ENCODE data around the gene PCSK1. TPM values are rescaled to one million over a fixed set of nuclear protein-coding genes. Genes with fewer than 3 reads are reported as not detected.
"Not testable (repeated sequence)": the region's sequence is repeated elsewhere in the genome, so short reads cannot be mapped to it uniquely, and the experiment has no call there.

Gene PCSK1
- total RNA-seq, 2 experiments from 2014 or later: not detected

GRCh38 chr5:96387616-96388015, 45.4 kb downstream of the PCSK1 start:
- Mint-ChIP-seq H3K36me3 (no peaks in the 10 kb centered on the region), H3K4me3 (no peak overlapping the region), H3K27me3 (peaks cover 5% of the 10 kb centered on the region), H3K4me1 (ENCODE audit: low read depth) (no peaks in the 10 kb centered on the region), H3K9me3 (no peaks in the 10 kb centered on the region), H3K27ac (no peak overlapping the region)
- POLR2A ChIA-PET: no interaction called here
- intact Hi-C loops (cut with micrococcal nuclease): no loop called here
- CTCF ChIA-PET: interaction anchor here (1.5 kb wide), 1 partner anchor 20 kb away, joined by 3 read pairs; no protein-coding TSS in a partner anchor
- no peak for DNase-seq

DNA sequence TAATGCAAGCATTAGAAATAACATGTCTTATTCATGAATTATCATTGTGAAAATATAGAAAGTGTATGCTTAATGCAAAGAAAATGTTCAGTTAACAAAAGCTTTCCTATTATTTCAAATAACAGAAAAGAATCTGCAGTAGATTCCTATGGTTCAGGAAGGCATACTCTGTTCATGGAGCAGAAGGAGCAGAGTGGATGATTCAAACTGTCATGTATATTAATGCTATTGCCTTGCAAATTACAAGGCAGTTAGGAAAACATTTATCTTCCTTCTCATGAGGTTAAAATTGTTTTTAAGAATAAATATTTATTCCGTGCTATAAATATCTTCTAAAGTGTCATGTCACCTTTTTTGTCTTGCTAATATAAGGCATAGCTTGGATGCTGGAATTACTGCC, 47.5 kb downstream of the PCSK1 start:
- H3K4me3 Mint-ChIP-seq: no peak overlapping the region
- peaks cover 2% of the 10 kb centered on the region for H3K4me1 Mint-ChIP-seq (ENCODE audit: low read depth)
- peaks cover 8% of the 10 kb centered on the region for H3K27me3 Mint-ChIP-seq
- POLR2A ChIA-PET: no interaction called here
- no peak overlapping the region for H3K27ac Mint-ChIP-seq
- CTCF ChIA-PET: no interaction called here
- no peak for DNase-seq
- intact Hi-C loops (cut with micrococcal nuclease): no loop called here
- no peaks in the 10 kb centered on the region for H3K36me3 Mint-ChIP-seq
- no peaks in the 10 kb centered on the region for H3K9me3 Mint-ChIP-seq

DNA sequence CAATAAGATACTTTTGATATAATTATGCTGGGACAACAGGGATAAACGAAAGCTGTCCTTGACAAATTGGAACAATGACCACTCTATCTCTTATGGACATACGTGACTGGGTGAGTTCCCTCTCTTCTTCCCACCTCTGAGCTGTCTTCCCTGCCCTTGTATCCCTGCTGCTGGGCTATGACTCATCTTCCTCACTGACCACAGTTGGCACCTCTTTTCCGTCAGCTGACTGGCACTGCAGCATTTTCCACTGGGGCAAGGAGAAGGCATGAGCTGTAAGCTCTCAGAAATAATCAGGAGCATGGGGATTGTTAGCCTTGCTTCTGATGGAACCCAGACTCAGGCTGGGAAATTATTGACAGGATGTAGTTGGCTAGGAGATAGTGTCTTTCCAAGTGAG, 48.7 kb downstream of the PCSK1 start:
- H3K4me1 Mint-ChIP-seq (ENCODE audit: low read depth): peaks cover 2% of the 10 kb centered on the region
- H3K4me3 Mint-ChIP-seq: no peak overlapping the region
- H3K27me3 Mint-ChIP-seq: peaks cover 8% of the 10 kb centered on the region
- no peaks in the 10 kb centered on the region for H3K36me3 Mint-ChIP-seq
- no peak overlapping the region for H3K27ac Mint-ChIP-seq
- intact Hi-C loops (cut with micrococcal nuclease): no loop called here
- H3K9me3 Mint-ChIP-seq: no peaks in the 10 kb centered on the region
- CTCF ChIA-PET: interaction anchor here (0.5 to 0.6 kb wide), 2 partner anchors 99 to 339 kb away, joined by 3 read pairs; no protein-coding TSS in a partner anchor
- POLR2A ChIA-PET: no interaction called here
- DNase-seq: no peak

- Mint-ChIP-seq H3K4me3 (no peak overlapping the region), H3K9me3 (no peaks in the 10 kb centered on the region), H3K27ac (no peak overlapping the region), H3K4me1 (ENCODE audit: low read depth) (peaks cover 2% of the 10 kb centered on the region), H3K27me3 (peaks cover 8% of the 10 kb centered on the region), H3K36me3 (no peaks in the 10 kb centered on the region)
- DNase-seq: no peak
- ChIA-PET POLR2A (no interaction called here), CTCF (interaction anchor here (1.1 kb wide), 1 partner anchor 220 kb away, joined by 3 read pairs; no protein-coding TSS in a partner anchor)
- intact Hi-C loops (cut with micrococcal nuclease): no loop called here
These were observed 51.5 kb downstream of the PCSK1 start for GRCh38 chr5:96381526-96381925.

GRCh38 chr5:96379896-96380295, 53.2 kb downstream of the PCSK1 start:
- DNase-seq: no peak
- H3K4me3 Mint-ChIP-seq: no peak overlapping the region
- peaks cover 8% of the 10 kb centered on the region for H3K27me3 Mint-ChIP-seq
- H3K27ac Mint-ChIP-seq: no peak overlapping the region
- CTCF ChIA-PET: no interaction called here
- intact Hi-C loops (cut with micrococcal nuclease): no loop called here
- H3K4me1 Mint-ChIP-seq (ENCODE audit: low read depth): peaks cover 3% of the 10 kb centered on the region
- POLR2A ChIA-PET: no interaction called here
- no peaks in the 10 kb centered on the region for H3K36me3 Mint-ChIP-seq
- H3K9me3 Mint-ChIP-seq: no peaks in the 10 kb centered on the region

DNA sequence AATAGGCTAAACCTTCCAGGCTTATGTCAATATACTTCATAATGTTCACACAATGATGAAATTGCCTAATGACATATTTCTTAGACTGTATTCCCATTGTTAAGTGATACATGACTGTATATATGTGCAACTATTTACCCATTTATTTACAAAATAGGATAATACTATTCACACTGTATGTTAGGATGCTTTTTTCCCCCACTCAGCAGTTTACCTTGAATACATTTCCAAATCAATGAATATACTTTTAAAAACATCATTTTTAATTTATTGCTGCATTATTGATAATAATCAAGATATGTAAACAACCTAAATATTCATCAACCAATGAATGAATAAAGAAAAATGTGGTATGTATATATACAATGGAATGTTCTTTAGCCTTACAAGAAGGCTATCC, 55.5 kb downstream of the PCSK1 start:
- Mint-ChIP-seq H3K36me3 (no peaks in the 10 kb centered on the region), H3K4me1 (ENCODE audit: low read depth) (peaks cover 9% of the 10 kb centered on the region), H3K9me3 (no peaks in the 10 kb centered on the region), H3K27ac (no peak overlapping the region), H3K27me3 (peaks cover 6% of the 10 kb centered on the region), H3K4me3 (no peak overlapping the region)
- no peak for DNase-seq
- POLR2A ChIA-PET: no interaction called here
- CTCF ChIA-PET: interaction anchor here (0.6 kb wide), 1 partner anchor 9 kb away, joined by 3 read pairs; no protein-coding TSS in a partner anchor
- intact Hi-C loops (cut with micrococcal nuclease): no loop called here

GRCh38 chr5:96377167-96377566, 55.9 kb downstream of the PCSK1 start:
- DNase-seq: no peak
- no peaks in the 10 kb centered on the region for H3K36me3 Mint-ChIP-seq
- intact Hi-C loops (cut with micrococcal nuclease): no loop called here
- no peak overlapping the region for H3K27ac Mint-ChIP-seq
- H3K4me1 Mint-ChIP-seq (ENCODE audit: low read depth): peaks cover 9% of the 10 kb centered on the region
- CTCF ChIA-PET: interaction anchor here (0.6 kb wide), 1 partner anchor 8 kb away, joined by 3 read pairs; no protein-coding TSS in a partner anchor
- no peak overlapping the region for H3K4me3 Mint-ChIP-seq
- POLR2A ChIA-PET: no interaction called here
- H3K9me3 Mint-ChIP-seq: no peaks in the 10 kb centered on the region
- H3K27me3 Mint-ChIP-seq: peaks cover 6% of the 10 kb centered on the region

- Mint-ChIP-seq H3K9me3 (no peaks in the 10 kb centered on the region), H3K36me3 (no peaks in the 10 kb centered on the region), H3K4me1 (ENCODE audit: low read depth) (peaks cover 7% of the 10 kb centered on the region), H3K4me3 (no peak overlapping the region), H3K27ac (no peak overlapping the region), H3K27me3 (peaks cover 5% of the 10 kb centered on the region)
- CTCF ChIA-PET: no interaction called here
- DNase-seq: peak; percentile 37
- POLR2A ChIA-PET: no interaction called here
- intact Hi-C loops (cut with micrococcal nuclease): no loop called here
These were observed 58.4 kb downstream of the PCSK1 start for GRCh38 chr5:96374653-96375052.

DNA sequence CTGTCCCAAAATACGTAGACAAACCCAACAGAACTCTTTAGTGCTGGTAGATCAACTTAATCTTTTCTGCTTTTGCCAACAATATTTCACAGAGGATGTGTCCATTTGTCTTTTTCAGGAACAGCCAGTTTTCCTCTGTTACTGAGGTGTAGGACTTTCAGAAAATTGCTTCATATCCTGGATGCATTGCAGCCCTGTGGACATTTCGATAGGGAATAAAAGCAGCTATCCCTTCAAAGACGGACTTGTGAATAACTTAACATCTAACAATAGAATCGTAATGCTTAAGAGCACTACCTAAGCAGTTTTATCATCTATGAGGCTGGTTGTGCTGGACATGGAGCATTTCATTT, 59.7 kb downstream of the PCSK1 start:
- H3K36me3 Mint-ChIP-seq: no peaks in the 10 kb centered on the region
- CTCF ChIA-PET: no interaction called here
- intact Hi-C loops (cut with micrococcal nuclease): no loop called here
- peaks cover 8% of the 10 kb centered on the region for H3K27me3 Mint-ChIP-seq
- POLR2A ChIA-PET: no interaction called here
- DNase-seq: no peak
- peaks cover 7% of the 10 kb centered on the region for H3K4me1 Mint-ChIP-seq (ENCODE audit: low read depth)
- H3K4me3 Mint-ChIP-seq: no peak overlapping the region
- H3K9me3 Mint-ChIP-seq: no peaks in the 10 kb centered on the region
- no peak overlapping the region for H3K27ac Mint-ChIP-seq

DNA sequence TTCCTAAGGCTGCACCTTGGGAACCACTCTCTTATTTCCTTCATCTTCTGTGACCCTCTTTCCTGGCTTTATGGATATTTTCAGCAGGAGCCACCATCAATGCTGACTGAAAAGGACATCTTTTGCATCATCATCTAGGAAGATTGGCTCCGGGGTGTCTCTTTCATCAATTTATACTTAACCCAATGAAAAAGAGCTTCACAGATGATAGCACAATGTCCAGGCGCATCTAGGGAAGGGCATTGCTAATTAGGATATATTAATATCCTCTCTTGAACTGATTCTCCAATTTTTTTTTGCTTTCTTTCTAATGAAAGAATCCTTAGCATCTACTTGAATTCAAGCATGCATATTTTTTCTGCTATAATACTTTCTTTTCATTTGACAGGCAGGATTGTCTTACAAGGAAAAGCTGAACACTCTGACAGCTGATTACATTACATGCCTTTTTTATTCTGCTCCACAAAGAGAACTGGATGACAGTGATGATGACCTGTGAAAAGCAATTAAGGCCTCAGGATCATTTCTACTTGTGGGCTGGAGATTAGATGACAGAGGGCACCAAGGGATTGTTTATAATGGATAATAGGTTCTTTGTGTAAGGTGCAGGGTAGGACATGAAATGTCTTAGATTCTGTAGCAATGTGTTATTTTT, 60.2 kb downstream of the PCSK1 start:
- H3K9me3 Mint-ChIP-seq: no peaks in the 10 kb centered on the region
- intact Hi-C loops (cut with micrococcal nuclease): no loop called here
- no peak for DNase-seq
- no peaks in the 10 kb centered on the region for H3K36me3 Mint-ChIP-seq
- CTCF ChIA-PET: no interaction called here
- H3K27me3 Mint-ChIP-seq: peaks cover 7% of the 10 kb centered on the region
- POLR2A ChIA-PET: no interaction called here
- no peak overlapping the region for H3K27ac Mint-ChIP-seq
- H3K4me1 Mint-ChIP-seq (ENCODE audit: low read depth): peaks cover 7% of the 10 kb centered on the region
- H3K4me3 Mint-ChIP-seq: no peak overlapping the region

DNA sequence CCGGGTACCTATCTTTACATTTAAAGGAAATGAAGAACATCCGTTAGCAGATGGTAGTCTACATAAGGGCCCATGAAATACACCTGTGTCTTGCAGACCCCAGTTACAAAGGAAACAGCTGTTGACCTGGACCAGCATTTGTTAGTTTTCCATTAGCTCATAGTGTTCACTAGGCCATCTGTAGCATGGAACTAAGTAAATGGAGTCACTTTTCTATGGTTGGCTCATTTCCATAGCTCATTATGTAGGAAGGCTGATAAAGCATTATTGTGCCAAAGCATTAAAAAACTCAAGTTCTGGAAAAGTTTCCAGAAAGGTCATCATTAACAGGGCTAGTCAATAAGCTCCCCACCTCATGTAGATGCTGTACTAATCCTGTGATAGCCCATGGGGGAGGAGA, 62.1 kb downstream of the PCSK1 start:
- Mint-ChIP-seq H3K27ac (no peak overlapping the region), H3K27me3 (peaks cover 6% of the 10 kb centered on the region), H3K9me3 (no peaks in the 10 kb centered on the region), H3K36me3 (no peaks in the 10 kb centered on the region), H3K4me1 (ENCODE audit: low read depth) (peaks cover 7% of the 10 kb centered on the region), H3K4me3 (no peak overlapping the region)
- ChIA-PET CTCF (no interaction called here), POLR2A (no interaction called here)
- intact Hi-C loops (cut with micrococcal nuclease): no loop called here
- no peak for DNase-seq

- H3K27ac Mint-ChIP-seq; H3K27me3 Mint-ChIP-seq; DNase-seq; H3K4me1 Mint-ChIP-seq (ENCODE audit: low read depth); CTCF ChIA-PET; H3K9me3 Mint-ChIP-seq; H3K36me3 Mint-ChIP-seq; intact Hi-C loops (cut with micrococcal nuclease); H3K4me3 Mint-ChIP-seq; POLR2A ChIA-PET: not testable (repeated sequence)
These were observed 65.7 kb downstream of the PCSK1 start for GRCh38 chr5:96367337-96367736.

DNA sequence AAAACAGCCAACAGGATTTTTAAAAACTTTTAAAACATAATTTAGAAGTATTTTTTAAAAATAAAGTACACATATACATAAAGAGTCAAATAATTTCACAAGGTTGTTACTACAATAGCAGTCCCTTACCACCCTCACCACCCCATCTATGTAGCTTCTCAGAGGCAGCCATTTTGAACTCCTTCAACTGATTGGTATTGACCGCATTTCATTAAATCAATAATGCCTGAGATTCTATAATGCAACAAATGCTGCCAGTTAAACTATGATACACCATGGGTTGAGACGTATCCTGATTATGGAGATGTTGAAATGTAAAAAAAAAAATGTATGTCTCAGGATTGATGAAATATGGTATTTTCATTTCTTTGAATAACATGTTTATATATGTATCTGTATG, 78.8 kb downstream of the PCSK1 start:
- Mint-ChIP-seq H3K27ac (no peak overlapping the region), H3K9me3 (no peaks in the 10 kb centered on the region), H3K27me3 (no peaks in the 10 kb centered on the region), H3K4me3 (no peak overlapping the region), H3K4me1 (ENCODE audit: low read depth) (no peaks in the 10 kb centered on the region), H3K36me3 (no peaks in the 10 kb centered on the region)
- intact Hi-C loops (cut with micrococcal nuclease): no loop called here
- no peak for DNase-seq
- POLR2A ChIA-PET: no interaction called here
- CTCF ChIA-PET: interaction anchor here (0.8 to 1.2 kb wide), 2 partner anchors 19 to 260 kb away, joined by 3 read pairs; no protein-coding TSS in a partner anchor

All from activated CD4-positive, alpha-beta memory T cell treated with anti-CD3 and anti-CD28 coated beads for 36 hours (primary cell).